GM06990 (cell line): ENCODE results near the gene ATE1.
"Not testable (repeated sequence)": the region's sequence is repeated elsewhere in the genome, so short reads cannot be mapped to it uniquely, and the experiment has no call there.

Source experiments
- DNase-seq: peaks from one replicate; pipeline ENCODE4 v3.0.0-alpha.2; 2011; ENCODE audit not compliant: insufficient read length; ENCODE audit errors: extremely low read depth
- H3K27me3 ChIP-seq: replicated peaks from 2 replicates; pipeline ENCODE4 v1.6.0; 2011; ENCODE audit warnings: low read length; ENCODE audit not compliant: control insufficient read depth, insufficient read depth
- H3K36me3 ChIP-seq: 2 replicates; pipeline ENCODE4 v1.5.1; 2011; ENCODE audit warnings: low read length; ENCODE audit not compliant: control insufficient read depth, insufficient read depth
- H3K4me3 ChIP-seq: replicated peaks from 2 replicates; pipeline ENCODE4 v1.5.1; 2011; ENCODE audit warnings: low read depth, mild to moderate bottlenecking, control low read depth, low read length
- CTCF ChIP-seq: IDR thresholded peaks from 2 replicates; pipeline ENCODE4 v1.5.1; 2011; ENCODE audit warnings: low read length, control low read depth, mild to moderate bottlenecking, inconsistent platforms; ENCODE audit not compliant: insufficient read depth, poor library complexity, severe bottlenecking

Gene ATE1

GRCh38 chr10:121832647-121833046 lies 95.2 kb downstream of the ATE1 start:
- Histone ChIP-seq H3K4me3 (no peak overlapping the region), H3K27me3 (no peaks in the 10 kb centered on the region), H3K36me3 (no peaks in the 10 kb centered on the region; the same call in none of the 2 replicates)
- no peak for TF ChIP-seq CTCF
- no peak for DNase-seq

- no peak for TF ChIP-seq CTCF
- no peak for DNase-seq
Measured at GRCh38 chr10:121831777-121832176, 96.1 kb downstream of the ATE1 start.

GRCh38 chr10:121831237-121831636 lies 96.6 kb downstream of the ATE1 start:
- Histone ChIP-seq H3K36me3 (no peaks in the 10 kb centered on the region; the same call in none of the 2 replicates), H3K27me3 (no peaks in the 10 kb centered on the region), H3K4me3 (no peak overlapping the region)
- TF ChIP-seq CTCF: no peak
- DNase-seq: no peak

More at GRCh38 chr10:121831777-121832176, 96.1 kb downstream of the ATE1 start:
- no peaks in the 10 kb centered on the region; the same call in none of the 2 replicates for H3K36me3 ChIP-seq
- no peaks in the 10 kb centered on the region for H3K27me3 ChIP-seq
- no peak overlapping the region for H3K4me3 ChIP-seq

GRCh38 chr10:121830101-121830500 lies 97.7 kb downstream of the ATE1 start:
- no peak for TF ChIP-seq CTCF
- Histone ChIP-seq H3K4me3 (no peak overlapping the region), H3K27me3 (no peaks in the 10 kb centered on the region), H3K36me3 (no peaks in the 10 kb centered on the region; the same call in none of the 2 replicates)
- DNase-seq: no peak

GRCh38 chr10:121828045-121828444 lies 99.8 kb downstream of the ATE1 start:
- peak; percentile 17 for DNase-seq
- TF ChIP-seq CTCF: no peak
- Histone ChIP-seq H3K4me3 (no peak overlapping the region), H3K36me3 (no peaks in the 10 kb centered on the region; the same call in none of the 2 replicates), H3K27me3 (no peaks in the 10 kb centered on the region)

GRCh38 chr10:121826773-121827172 lies 101.1 kb downstream of the ATE1 start:
- not testable (repeated sequence) for DNase-seq, H3K27me3 ChIP-seq, H3K4me3 ChIP-seq, H3K36me3 ChIP-seq
